Measurements from ENCODE around the gene JOSD1. TPM values are rescaled to one million over a fixed set of nuclear protein-coding genes. Genes with fewer than 3 reads are reported as not detected.

Gene JOSD1
- total and polyA plus RNA-seq, 10 of the 15 experiments (the other 5 are each of a cell fraction or from before 2014, with no cell fraction given) = 6.2 to 54.6 (median 40.5) TPM

DNA sequence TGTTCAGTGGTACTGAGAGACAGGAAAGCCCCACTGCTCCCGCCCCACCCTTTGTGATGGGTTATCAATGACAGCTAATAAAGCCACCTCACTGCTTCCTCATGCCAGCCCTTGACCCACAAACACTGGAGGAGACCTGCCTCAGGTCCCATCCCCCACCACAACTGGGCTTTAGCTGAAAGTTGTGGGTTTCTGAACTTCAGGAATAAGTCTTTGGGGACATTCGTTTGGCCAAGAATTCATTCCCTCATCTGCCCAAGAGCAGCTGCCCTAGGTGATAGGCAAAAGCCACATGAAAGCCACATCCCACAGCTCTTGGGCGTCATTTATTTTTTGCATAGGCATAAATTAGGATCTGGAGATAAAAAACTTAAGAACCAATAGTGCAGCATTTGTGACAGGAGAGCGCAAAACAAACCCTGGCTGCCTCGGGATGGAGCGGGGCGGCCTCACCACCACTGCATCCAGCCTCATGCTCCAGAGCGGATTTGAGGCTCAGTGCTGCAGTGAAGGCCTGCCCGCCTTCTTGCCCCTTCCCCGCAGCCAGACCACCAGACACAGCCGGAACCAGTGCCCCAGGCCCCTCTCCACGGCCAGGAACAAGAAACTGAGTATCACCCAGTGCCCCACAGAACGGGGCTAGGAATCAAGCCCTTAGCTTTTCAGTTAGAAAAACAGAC lies 33.8 kb upstream of the JOSD1 start (continued):
- TF ChIP-seq, protein P1, sequence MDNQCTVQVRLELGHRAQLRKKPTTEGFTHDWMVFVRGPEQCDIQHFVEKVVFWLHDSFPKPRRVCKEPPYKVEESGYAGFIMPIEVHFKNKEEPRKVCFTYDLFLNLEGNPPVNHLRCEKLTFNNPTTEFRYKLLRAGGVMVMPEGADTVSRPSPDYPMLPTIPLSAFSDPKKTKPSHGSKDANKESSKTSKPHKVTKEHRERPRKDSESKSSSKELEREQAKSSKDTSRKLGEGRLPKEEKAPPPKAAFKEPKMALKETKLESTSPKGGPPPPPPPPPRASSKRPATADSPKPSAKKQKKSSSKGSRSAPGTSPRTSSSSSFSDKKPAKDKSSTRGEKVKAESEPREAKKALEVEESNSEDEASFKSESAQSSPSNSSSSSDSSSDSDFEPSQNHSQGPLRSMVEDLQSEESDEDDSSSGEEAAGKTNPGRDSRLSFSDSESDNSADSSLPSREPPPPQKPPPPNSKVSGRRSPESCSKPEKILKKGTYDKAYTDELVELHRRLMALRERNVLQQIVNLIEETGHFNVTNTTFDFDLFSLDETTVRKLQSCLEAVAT (IDR thresholded peaks at IDR 0.05) = no peak
- no peak for TF ChIP-seq ZBTB40 (IDR thresholded peaks at IDR 0.05; ENCODE audit: borderline replicate concordance)
- TF ChIP-seq SMC3 (IDR thresholded peaks at IDR 0.05; ENCODE audit: borderline replicate concordance, low read length) = no peak
- no peak for TF ChIP-seq RCOR1 (conservative IDR thresholded peaks at IDR 0.05; ENCODE audit: low read depth, low read length)
- no peak for TF ChIP-seq CEBPB (IDR thresholded peaks at IDR 0.05; ENCODE audit: borderline replicate concordance in 1 of 2, low read depth in 2 of 2, low read length in 2 of 2)
- TF ChIP-seq SRF (IDR thresholded peaks at IDR 0.05; ENCODE audit: low read depth in 2 of 2, low read length in 2 of 2) = no peak
- no peak for TF ChIP-seq NFXL1 (IDR thresholded peaks at IDR 0.05; ENCODE audit: borderline replicate concordance)
- peak; percentile 19; the same call in 1 of the 2 replicates for TF ChIP-seq POLR2AphosphoS5 (IDR thresholded peaks at IDR 0.05; ENCODE audit: low read length)
- TF ChIP-seq RELA (IDR thresholded peaks at IDR 0.05; ENCODE audit: borderline replicate concordance, partially characterized antibody) = no peak
- TF ChIP-seq EP300 (IDR thresholded peaks at IDR 0.05; ENCODE audit: borderline replicate concordance in 1 of 2, control insufficient read depth in 1 of 2, low read depth in 2 of 2, low read length in 2 of 2) = no peak
- TF ChIP-seq BHLHE40 (IDR thresholded peaks at IDR 0.05; ENCODE audit: borderline replicate concordance in 1 of 2, low read depth in 2 of 2, low read length in 1 of 2) = no peak
